GM10266 (cell line): ENCODE results near the gene COPA.

Source experiments
- DNase-seq: peaks from one replicate; pipeline ENCODE4 v3.0.0; 2012; ENCODE audit errors: extremely low spot score
- CTCF ChIP-seq: IDR thresholded peaks from 2 replicates; pipeline ENCODE4 v1.5.1; 2012; ENCODE audit warnings: mild to moderate bottlenecking, low read depth; ENCODE audit not compliant: control insufficient read depth, insufficient read depth; ENCODE audit errors: missing control alignments

COPA gene

GRCh38 chr1:160373696-160374095 lies 30.6 kb upstream of the COPA start:
- no peak for DNase-seq
- no peak for TF ChIP-seq CTCF

GRCh38 chr1:160371756-160372155 lies 28.7 kb upstream of the COPA start:
- DNase-seq: no peak
- TF ChIP-seq CTCF: no peak

- DNase-seq: no peak
- TF ChIP-seq CTCF: no peak
These were observed 28.2 kb upstream of the COPA start for GRCh38 chr1:160371346-160371631.

- TF ChIP-seq CTCF: no peak
- DNase-seq: no peak
These were observed 27.7 kb upstream of the COPA start for GRCh38 chr1:160370561-160371345.

GRCh38 chr1:160369087-160369486 lies 26.0 kb upstream of the COPA start:
- TF ChIP-seq CTCF: no peak
- DNase-seq: no peak

GRCh38 chr1:160367934-160368923 lies 25.2 kb upstream of the COPA start:
- DNase-seq: no peak

More at GRCh38 chr1:160367934-160368923, 25.2 kb upstream of the COPA start:
- TF ChIP-seq CTCF: no peak
